ENCODE data around the gene GOLGA6L7. TPM values are rescaled to one million over a fixed set of nuclear protein-coding genes. Genes with fewer than 3 reads are reported as not detected.
"Not testable (repeated sequence)": the region's sequence is repeated elsewhere in the genome, so short reads cannot be mapped to it uniquely, and the experiment has no call there.

GOLGA6L7 gene, protein sequence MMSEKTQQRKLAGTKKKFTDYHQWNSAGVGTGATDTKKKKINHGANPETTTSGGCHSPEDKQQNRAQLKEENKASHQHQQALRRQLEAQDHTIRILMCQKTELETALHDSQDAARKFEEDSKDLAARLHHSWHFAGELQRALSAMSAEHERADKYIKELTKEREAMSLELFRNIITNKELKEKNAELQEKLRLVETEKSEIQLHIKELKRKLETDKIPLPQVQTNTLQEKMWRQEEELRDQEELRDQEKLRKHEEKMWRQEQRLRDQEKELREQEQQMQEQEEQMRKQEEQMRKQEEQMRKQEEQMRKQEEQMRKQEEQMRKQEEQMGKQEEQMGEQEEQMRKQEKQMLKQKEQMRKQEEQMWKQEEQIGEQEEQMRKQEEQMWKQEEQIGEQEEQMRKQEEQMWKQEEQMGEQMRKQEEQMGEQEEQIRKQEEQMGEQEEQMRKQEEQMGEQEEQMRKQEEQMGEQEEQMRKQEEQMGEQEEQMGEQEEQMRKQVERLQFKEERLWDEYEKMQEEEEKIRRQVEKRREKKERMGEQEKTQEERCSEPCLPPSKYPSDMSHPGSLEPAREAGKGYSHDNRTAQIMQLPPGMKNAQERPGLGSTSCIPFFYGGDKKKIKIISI
- not detected for total RNA-seq

DNA sequence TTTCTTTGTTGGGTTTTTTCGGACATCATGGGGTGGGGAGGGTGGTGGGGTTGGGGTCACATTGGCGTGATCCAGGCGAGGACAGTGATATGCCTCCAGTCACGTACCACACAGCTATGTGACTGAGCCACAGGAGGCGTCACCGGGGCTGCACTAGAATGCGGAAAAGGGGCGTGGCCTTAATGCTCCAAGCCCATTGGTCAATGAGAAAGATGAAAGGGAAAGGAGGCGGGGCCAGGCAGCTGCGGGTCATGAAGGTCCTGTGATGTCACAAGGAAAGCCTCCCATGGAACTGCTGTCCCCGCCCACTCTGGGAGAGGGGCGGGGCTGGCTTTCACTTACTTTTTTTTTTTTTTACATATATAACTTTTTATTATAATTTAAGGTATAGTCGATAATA lies at the start of gene GOLGA6L7:
TSS of gene GOLGA6L7 (minus strand) at position 124 of the 400 bp plus-strand sequence. CDS start at position 29, 95 bp downstream.
- TF ChIP-seq, protein P1, sequence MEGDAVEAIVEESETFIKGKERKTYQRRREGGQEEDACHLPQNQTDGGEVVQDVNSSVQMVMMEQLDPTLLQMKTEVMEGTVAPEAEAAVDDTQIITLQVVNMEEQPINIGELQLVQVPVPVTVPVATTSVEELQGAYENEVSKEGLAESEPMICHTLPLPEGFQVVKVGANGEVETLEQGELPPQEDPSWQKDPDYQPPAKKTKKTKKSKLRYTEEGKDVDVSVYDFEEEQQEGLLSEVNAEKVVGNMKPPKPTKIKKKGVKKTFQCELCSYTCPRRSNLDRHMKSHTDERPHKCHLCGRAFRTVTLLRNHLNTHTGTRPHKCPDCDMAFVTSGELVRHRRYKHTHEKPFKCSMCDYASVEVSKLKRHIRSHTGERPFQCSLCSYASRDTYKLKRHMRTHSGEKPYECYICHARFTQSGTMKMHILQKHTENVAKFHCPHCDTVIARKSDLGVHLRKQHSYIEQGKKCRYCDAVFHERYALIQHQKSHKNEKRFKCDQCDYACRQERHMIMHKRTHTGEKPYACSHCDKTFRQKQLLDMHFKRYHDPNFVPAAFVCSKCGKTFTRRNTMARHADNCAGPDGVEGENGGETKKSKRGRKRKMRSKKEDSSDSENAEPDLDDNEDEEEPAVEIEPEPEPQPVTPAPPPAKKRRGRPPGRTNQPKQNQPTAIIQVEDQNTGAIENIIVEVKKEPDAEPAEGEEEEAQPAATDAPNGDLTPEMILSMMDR (IDR thresholded peaks at IDR 0.05; ENCODE audit: low read depth), result not testable (repeated sequence)

DNA sequence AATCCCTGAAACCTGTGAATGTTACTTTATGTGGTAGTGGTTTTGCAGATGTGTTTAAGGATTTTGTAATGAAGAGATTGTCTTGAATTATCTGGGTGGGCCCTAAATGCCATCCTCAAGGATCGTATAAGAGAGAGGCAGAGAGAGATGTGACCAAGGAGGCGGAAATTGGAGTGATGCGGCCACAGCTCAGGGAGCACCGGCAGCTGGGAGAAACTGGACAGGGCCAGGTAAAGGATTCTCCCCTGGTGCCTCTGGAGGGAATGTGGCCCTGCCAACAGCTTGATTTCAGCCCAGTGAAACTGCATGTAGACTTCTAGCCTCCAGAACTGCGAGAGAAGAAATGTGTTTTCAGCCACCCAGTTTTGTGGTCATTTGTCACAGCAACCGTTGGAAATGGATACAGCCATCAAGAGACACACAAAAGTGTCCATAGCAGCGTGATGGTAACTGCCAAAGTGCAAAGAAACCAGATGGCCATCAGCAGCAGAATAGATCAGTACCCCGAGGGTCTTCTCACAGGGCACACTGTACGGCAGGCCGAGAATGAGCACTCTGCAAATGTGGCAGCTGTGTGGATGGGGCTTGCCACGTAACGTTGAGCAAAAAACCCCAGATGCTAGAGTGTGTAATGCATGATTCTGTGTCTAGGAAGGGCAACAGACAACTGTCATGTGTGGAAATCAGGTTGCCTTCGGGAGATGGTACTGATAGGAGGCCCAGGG lies 49.6 kb upstream of the GOLGA6L7 start:
- TF ChIP-seq, protein P1 (IDR thresholded peaks at IDR 0.05; ENCODE audit: low read depth), result no peak

DNA sequence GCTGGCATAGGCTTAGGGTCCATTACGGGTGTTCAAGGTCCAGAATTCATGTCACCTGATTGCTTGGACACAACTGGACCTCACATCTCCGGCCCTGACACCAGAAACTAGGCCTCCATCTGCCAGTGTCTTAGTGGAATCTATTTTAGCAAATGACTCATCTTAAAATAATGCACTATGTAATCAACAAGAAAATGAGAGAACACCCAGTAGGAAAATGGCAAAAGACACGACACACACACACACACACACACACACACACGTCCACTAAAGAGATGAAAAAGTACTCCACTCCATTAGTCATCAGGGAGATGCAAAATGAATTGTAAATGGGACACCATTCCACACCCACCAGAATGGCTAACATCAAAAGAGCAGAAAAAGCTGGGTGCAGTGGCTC lies 48.5 kb upstream of the GOLGA6L7 start:
- TF ChIP-seq, protein P1 (IDR thresholded peaks at IDR 0.05; ENCODE audit: low read depth), result no peak

DNA sequence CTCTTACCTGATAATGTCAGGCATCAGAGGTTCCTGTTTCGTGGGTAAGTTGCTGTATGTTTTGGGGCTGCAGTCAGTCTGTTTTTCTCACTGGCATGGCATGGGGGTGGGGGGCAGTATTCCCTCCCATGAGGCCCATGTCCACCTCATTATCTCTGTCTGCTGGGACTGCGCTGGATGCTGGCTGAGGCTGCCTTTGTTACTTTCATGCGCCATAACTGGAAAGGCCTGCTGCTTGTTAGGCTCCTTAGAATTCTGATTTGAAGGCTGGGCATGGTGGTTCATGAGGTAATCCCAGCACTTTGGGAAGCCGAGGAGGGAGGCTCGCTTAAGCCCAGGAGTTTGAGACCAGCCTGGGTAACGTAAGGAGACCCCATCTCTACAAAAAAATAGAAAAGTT lies 47.1 kb upstream of the GOLGA6L7 start:
- TF ChIP-seq, protein P1 (IDR thresholded peaks at IDR 0.05; ENCODE audit: low read depth), result no peak

DNA sequence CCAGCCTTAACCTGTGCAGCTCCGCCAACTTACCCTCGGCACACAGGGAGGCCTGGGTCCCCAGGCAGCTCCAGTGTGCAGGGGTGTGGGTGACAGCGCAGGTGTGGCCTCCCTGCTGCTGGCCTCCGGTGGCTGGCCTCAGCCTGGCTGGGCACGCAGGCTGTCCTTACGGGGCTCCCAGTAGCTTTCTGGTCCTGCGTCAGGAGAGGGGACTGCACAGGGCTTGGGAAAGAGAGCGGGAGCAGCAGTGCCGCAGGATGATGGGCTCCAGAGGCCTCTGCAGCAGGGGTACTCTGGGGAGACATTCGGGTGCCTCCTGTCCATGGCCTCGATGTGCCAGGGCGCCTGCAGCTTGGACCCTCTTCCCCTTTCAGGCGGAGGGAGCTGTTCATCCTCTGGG lies 46.7 kb upstream of the GOLGA6L7 start:
- TF ChIP-seq, protein P1 (IDR thresholded peaks at IDR 0.05; ENCODE audit: low read depth), result no peak

DNA sequence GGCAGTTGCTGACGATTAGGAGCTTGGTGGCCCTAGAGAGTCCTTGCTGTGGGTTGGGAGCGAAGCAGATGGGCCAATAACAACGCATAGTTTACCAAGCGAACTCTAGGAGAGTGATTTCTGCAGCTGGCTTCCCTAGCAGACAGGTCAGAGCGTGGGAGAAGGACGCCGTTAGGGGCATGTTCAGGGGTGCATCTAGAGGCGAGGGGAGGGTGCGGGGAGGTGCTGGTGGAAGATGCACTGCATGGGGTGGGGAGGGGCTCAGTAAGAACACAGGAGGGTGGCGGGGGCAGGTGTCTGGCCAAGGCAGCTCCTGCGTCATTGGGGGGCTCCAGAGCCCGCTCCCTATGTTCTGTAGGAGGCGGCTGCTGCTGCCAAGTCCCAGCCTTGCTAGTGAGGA lies 46.2 kb upstream of the GOLGA6L7 start:
- TF ChIP-seq, protein P1 (IDR thresholded peaks at IDR 0.05; ENCODE audit: low read depth), result no peak

Data from subcutaneous adipose tissue (tissue), 4 donors.